ENCODE data around the gene MRPS26.
"Not testable (repeated sequence)": the region's sequence is repeated elsewhere in the genome, so short reads cannot be mapped to it uniquely, and the experiment has no call there.

The MRPS26 gene

DNA sequence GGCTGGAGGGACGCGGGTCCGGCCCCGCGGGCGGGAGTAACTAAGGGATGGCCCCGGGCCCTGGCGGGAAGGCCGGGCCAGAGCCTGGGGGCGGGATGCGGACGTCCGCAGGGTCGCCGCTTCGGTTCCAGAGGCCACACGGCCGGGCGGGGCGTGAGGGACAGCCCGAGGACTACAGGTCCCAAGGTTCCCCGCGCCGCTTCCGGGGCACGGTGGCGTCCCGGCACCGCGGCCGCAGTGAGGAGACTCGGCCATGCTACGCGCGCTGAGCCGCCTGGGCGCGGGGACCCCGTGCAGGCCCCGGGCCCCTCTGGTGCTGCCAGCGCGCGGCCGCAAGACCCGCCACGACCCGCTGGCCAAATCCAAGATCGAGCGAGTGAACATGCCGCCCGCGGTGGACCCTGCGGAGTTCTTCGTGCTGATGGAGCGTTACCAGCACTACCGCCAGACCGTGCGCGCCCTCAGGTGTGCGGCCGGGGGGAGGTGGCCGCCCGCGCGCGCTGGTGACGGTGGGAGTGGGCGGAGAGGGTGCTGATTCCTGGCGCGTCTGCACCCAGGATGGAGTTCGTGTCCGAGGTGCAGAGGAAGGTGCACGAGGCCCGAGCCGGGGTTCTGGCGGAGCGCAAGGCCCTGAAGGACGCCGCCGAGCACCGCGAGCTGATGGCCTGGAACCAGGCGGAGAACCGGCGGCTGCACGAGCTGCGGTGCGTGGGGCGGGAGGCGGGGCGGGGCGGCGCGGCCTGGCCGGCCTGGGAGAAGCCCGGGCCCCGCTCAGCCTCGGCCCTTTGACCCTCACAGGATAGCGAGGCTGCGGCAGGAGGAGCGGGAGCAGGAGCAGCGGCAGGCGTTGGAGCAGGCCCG is at the start of gene MRPS26:
Gene MRPS26, plus strand, starts transcription at position 237 of the 861 bp plus-strand sequence. Its CDS starts 17 bp downstream, at position 254.
- DNase-seq (ENCODE audit: low read depth): peak; percentile 74

DNA sequence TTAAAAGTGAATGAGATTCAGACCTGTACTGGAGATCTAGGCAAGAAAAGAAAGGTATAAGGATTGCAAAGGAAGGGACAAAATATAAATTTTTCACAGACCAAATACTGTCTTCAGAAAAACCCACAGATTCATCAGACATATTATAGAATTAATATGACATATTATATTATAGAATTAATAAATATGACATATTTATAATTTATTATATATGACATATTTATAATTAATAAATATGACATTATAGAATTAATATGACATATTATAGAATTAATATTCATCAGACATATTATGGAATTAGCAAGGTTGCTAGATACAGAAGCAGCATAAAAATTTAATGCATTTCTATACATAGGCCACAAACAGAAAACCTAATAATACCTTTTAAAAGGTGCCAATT is 47.1 kb upstream of the MRPS26 start:
- no peak for DNase-seq (ENCODE audit: low read depth)

DNA sequence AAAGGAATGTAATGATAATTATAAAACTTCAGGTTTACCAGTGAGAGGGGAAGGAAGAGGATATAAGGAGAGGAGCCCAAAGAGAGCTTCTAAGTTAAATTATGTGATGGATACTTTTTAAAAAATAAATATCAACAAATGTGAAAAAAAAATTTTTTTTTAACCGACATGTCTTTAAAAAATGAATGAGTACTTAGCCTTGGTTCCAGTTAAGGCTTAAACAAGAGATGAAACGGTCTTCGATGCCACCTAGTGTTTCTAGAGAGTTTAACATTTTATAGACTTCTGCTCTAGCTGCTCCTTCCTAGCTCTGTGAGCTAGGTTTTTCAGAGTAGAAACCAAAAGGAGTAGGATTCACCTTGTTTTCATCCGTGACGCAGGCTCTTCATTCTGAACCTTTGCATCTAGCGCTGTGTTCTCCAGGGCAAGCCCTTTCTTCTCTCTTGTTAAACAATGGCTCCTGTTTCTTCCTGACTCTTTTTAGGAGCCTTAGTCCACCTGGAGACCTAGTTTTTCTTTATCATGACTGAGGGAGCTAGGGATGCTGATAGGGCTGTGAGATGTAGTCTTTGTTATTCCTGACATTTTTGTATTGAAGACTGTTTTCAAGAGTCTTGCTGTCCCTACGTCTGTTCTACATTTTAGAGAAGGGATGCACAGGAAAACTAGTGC is 44.9 kb upstream of the MRPS26 start:
- DNase-seq (ENCODE audit: low read depth): no peak

DNA sequence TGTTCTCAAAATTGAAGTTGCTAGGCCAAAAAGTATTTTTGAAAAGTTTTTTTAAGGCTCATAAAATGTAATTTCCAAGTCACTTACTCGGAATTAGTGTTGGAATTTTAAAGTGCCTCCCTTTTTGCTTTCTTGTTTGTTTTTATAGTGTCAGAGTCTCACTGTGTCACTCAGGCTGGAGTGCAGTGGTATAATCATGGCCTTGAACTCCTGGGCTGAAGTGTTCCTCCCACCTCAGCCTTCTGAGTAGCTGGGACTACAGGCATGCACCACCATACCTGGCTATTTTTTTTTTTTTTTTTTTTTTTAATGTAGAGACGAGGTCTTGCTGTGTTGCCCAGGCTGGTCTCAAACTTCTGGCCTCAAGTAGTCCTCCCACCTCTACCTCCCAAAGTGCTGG is 42.4 kb upstream of the MRPS26 start:
- DNase-seq (ENCODE audit: low read depth): no peak

DNA sequence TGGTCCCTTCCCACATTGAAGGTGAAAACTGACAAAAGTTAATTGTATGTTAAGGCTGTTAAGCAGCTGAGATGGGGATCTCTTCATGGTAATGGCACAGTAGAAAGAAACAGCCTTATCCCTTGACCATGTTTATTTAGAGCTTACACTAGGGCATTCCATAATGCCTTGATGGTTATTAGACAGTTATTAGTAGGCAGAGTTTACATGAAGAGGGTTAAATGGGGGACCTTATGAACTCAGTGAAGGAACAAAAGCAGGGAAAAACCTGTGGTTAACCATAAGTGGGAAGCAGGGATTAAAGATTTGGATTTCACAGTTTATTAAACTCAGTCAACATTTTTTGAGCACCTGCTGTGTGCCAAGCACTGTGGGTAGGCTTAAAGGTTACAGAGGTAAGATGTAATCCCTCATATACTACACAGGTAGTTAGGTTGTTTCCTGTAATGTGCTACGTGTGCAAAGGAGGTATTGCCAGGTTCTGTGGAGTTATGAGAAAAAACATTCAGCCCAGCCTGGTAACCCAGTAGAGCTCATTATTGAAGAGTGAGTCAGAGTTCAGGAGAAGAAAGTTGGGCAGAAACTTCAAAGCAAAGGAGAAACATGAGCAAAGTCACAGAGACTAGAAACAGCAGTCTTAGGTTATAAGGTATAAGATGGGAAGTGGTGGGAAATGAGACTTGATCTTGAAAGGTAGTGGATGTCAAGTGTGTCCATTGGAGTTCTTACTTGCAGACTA is 34.7 kb upstream of the MRPS26 start:
- no peak for DNase-seq (ENCODE audit: low read depth)

DNA sequence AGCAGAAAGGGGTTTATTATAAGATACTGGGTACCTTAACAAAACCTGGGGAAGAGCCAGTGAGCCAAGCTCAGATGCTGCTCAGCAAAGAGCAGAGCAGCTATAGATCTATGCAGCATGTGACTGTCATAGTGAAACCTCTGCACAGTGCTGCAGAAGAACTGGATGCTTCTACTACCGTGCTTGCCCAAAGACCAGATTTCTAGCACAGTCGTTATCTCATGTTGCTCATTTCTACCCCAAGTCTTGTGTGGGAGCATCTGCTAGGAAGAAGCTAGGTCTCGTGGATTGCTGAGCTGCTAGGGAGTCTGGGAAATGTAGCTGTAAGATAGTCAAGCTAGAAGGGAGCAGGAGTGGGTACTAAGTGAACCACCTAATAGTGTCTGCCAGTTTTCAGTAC is 34.1 kb upstream of the MRPS26 start:
- no peak for DNase-seq (ENCODE audit: low read depth)

DNA sequence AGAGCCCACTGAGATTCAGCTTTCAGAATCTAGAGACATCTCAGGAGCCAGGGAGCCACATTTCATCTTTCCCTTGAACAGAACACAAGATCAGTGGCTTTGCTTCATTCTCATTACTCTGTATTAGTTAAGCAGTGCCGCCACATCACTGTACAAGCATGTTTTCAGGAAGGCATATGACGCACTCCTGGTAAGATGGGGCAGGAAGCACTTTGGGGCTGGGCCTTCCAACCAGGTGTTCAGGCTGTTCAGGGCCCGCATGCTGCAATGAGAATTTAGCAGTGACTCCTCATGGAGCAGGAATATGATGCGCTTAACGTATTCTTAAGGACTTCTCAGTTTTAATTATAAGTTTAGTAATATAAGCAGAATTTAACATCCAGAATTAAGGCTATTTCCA is 32.1 kb upstream of the MRPS26 start:
- no peak for DNase-seq (ENCODE audit: low read depth)

DNA sequence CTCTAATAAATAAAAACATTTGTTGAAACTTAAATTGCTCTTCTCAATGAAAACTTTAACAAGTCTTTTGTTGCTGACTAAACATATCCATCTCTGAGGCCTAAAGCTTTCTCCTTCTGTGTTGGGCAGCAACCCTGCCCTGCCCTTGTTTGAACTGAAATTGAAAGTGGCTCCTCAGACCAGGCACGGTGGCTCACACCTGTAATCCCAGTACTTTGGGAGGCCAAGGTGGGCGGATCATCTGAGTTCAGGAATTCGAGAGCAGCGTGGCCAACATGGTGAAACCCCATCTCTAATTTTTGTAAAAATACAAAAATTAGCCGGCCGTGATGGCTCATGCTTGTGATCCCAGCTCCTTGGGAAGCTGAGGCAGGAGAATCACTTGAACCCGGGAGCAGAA is 31.7 kb upstream of the MRPS26 start:
- no peak for DNase-seq (ENCODE audit: low read depth)

DNA sequence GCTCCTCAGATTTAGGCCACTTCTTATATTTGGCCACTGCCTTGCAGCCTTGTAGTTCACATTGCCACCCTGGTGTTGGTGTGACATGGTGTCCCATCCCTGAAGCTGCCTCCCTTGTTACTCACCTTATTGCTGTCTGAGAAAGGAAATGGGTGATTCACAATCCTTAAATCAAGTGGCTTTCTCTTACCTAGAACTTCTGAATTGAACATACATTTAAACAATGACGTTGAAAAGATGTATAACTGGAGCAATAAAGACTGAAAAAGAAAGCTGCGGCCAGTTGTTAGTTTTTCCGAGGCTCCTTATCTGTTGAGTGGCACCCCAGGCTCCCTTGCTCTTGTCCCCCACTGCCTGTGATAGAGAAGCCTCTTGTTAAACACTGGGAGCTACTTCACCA is 31.2 kb upstream of the MRPS26 start:
- no peak for DNase-seq (ENCODE audit: low read depth)

DNA sequence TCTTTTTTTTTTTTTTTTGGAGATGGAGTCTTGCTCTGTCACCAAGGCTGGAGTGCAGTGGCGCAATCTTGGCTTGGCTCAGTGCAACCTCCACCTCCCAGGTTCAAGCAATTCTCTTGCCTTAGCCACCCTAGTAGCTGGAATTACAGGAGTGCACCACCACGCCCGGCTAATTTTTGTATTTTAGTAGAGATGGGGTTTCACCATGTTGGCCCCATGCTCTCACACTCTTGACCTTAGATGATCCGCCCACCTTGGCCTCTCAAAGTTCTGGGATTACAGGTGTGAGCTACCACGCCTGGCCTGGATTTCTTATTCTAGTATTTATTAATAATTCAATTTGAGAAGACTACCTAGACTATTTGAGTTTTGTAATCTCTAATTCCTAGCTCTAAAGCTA is 30.6 kb upstream of the MRPS26 start:
- DNase-seq (ENCODE audit: low read depth): not testable (repeated sequence)

DNA sequence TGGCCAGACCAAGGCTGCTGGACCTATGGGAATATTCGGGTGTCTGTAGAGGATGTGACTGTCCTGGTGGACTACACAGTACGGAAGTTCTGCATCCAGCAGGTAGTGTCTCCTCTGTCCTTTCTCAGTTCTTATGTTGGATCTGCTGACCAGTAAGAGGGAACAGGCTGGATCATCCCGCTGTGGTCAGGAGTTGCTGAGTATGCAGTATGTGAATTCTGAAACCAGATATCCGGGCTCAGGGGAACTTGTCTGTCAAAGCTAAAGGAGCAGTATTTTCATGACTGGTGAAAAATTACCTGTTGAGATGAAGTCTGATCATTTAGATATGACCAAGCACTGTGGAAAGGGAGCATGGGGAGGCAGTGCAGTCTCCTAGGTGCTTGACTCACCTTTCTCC is 24.5 kb upstream of the MRPS26 start:
- no peak for DNase-seq (ENCODE audit: low read depth)

DNA sequence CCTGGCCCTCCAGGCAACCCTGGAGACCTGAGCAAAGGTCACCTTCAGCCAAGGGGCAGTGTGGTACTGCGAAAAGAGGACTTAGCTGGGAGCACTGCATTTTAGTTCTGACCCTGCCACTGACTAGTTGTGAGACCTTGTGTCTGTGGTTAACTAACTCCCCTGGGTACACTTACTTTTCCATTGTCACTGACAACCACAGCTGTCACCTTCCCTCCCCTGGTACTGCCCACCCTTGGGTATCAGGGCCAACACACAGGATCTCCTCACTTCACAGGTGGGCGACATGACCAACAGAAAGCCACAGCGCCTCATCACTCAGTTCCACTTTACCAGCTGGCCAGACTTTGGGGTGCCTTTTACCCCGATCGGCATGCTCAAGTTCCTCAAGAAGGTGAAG is 24.1 kb upstream of the MRPS26 start:
- no peak for DNase-seq (ENCODE audit: low read depth)

DNA sequence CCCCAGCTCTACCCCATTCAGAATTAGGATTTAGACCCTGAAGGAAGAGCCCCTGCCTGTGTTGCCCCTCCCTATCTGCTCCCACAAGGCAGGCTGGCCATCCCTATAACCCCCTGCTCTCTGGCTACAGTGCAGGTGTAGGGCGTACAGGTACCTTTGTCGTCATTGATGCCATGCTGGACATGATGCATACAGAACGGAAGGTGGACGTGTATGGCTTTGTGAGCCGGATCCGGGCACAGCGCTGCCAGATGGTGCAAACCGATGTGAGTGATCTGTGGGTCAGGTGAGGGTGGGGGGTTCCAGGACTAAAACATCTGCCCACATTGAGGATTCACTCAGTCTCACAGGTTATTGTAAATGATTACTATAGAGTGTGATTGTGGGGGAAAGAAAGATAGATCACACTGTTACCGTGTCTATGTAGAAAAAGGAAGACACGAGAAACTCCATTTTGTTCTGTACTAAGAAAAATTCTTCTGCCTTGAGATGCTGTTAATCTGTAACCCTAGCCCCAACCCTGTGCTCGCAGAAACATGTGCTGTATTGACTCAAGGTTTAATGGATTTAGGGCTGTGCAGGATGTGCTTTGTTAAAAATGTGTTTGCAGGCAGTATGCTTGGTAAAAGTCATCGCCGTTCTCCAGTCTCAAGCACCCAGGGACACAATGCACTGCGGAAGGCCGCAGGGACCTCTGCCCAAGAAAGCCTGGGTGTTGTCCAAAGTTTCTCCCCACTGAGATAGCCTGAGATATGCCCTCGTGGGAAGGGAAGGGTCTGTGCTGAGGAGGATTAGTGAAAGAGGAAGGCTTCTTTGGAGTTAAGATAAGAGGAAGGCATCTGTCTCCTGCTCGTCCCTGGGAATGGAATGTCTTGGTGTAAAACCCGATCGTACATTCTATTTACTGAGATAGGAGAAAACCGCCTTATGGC is 23.0 kb upstream of the MRPS26 start:
- not testable (repeated sequence) for DNase-seq (ENCODE audit: low read depth)

DNA sequence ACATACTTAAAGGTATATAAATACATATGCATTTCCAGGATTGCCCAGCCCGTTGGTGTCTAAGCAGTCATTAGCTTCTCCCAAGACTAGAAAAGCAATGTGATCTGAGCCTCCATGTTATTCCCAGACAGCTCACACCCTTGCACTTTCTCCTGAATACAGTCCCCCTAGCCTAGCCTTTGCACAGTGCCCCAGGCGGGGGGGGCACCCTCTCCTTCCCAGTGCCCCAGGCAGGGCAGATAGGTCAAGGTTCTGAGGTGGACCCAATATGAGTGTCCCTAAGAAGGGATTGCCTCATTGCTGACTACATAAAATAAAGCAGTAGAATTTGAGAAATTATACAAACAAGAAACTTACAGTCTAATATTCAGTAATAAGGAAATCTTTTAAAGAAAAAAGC is 17.9 kb upstream of the MRPS26 start:
- no peak for DNase-seq (ENCODE audit: low read depth)

DNA sequence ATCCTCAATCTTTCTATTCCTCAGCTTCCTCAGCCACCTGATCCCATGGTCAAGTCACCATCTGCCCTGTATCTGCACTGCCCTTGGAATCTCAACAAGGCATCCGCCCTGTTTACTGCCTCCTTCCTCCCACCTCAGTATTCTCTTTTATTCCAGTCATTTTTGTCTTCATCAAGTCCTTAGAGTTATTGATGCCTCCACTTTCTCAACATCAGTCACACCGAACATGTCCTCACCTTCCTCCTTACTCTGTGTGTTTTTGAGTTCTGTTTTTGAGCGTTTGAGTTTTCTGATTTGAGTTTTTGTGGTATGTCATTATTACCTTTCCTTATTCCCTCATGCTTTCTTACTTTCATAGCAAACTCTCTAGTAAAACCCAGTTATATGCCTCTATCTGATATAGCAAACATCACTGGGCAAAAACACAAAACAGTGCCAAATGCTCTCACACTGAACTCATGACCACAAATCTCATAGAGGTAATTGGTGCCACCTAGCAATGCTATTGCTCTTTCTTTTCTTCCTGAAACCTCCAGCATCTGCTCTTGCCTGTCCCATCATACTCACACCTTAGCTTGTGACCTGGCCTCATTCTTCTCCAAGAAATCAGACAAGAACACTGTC is 14.2 kb upstream of the MRPS26 start:
- DNase-seq (ENCODE audit: low read depth): no peak

DNA sequence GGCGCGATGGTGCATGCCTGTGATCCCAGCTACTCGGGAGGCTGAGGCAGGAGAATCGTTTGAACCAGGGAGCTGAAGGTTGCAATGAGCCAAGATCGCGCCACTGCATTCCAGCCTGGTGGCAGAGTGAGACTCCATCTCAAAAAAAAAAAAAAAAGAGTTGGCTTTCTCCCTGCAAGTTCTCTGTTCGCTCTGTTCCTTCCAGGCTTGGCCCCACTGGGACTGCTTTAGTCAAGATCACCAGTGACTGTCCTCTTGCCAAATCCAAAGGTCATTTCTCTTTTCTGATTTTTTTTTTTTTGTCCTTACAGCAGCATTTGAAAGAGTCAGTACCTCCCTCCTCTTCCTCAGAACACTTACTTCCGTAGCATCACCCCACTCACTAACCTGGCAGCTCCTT is 13.2 kb upstream of the MRPS26 start:
- DNase-seq (ENCODE audit: low read depth): no peak

DNA sequence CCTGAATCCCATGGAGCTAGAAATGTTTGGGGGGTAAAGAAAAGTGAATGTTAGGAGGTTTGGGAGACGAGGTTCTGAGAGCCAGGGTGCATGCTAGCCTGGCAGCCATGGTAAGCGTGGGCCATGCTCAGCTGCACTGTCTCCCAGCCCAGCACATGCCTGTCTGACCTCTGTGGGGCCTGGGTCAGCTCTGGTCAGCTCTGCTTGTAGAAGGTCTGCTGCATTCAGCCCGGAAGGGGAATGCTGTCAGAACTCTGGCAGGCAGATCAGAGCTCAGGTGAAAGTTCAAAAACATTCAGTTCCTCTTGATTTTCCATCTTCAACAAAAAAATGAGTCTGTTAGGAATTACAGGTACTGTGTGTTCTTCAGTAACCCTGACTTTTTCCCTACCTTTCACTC is 8.2 kb upstream of the MRPS26 start:
- DNase-seq (ENCODE audit: low read depth): no peak

DNA sequence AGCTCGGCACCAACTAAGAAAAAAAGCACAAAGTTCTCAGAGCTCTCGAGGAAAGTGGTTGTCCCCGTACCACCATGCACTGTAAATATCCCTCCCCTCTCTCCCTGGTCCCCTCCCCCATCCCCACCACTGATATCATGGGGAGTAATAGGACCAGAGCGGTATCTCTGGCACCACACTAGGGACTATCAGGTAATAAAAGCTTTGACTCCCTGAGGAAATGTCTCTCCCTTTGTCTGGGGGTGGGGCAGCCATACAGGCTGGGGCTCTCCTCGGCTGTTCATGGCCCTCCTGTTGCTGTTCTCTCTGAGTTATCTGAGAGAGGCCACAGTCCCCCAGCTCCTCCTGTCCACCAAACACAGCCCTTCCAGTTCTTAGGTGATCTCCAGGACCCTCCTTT is 7.4 kb upstream of the MRPS26 start:
- DNase-seq (ENCODE audit: low read depth): no peak

DNA sequence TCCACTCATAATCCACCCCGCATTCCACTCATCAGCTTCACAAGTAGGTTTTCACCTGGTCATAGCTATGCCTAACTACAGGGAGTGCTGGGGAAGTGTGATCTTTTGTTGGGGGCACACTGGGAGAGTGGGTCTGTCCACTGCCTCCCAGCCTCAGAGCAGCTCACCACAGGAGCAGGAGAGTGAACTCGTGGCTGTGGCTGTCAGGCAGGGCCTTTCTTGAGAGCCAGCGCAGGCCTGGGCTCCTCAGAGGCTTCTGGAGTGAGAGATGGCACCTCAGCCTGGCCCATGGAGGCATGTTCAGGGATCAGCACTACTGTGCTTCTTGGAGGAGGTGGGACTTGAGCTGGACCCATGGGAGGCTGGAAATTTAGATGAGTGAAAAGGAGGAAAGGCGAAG is 6.4 kb upstream of the MRPS26 start:
- DNase-seq (ENCODE audit: low read depth): no peak

DNA sequence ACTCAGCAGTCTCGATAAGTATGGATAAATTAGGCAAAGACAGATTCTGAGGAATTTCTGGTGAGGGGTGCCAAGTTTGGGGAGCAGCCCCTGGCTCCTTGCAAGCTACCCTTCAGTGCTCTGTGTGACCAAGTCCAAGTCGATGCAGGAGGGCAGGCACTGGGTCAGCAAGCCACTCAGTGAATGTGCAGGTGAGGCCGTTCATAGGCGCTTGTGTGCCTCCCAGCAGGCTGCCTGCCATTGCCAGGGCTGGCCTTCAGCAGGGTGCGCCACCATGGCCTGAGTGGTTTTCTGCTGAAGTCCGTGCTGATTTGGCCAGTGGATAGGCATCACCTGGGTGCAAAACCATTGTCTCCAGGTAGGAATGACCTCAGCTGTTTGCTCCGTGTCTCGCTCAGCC is 5.8 kb upstream of the MRPS26 start:
- no peak for DNase-seq (ENCODE audit: low read depth)

DNA sequence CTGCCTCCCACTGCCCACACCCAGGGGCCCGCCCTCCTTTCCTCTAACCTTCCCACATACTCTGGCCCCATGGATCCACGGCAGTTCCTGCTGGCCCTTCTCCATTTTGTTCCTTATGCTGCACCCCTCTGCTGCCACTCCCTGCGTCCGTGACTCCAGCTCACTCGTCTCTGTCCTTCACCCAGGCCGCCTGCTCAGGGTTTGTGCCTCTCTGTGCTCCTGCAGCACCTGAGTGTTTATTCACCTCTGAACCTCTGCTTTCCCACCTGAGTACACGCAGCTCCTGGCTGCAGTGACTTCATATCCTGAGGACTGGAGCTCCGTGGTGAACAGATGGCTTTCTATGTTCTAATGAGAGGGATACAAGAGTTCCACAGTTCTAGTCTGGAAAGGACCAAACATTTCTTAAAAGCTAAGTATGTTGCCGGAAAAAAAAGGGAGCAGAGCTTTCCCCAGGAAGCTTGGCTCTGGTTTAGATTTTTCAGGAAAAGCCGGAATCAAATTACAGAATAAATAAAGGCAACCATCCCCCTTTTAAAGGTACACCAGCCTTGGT is 3.9 kb upstream of the MRPS26 start:
- no peak for DNase-seq (ENCODE audit: low read depth)
